Cortex of kidney (tissue), 1 donor: Measurements from ENCODE around the gene CPB2.

Source experiments
- DNase-seq: peaks from one replicate; lab custom pipeline; 2025; lab: John Stamatoyannopoulos, UW

CPB2 gene

GRCh38 chr13:46050771-46051170, 54.1 kb downstream of the CPB2 start:
- DNase-seq, result no peak

- DNase-seq, result no peak
These were observed 59.4 kb downstream of the CPB2 start for GRCh38 chr13:46045424-46045823.

DNA sequence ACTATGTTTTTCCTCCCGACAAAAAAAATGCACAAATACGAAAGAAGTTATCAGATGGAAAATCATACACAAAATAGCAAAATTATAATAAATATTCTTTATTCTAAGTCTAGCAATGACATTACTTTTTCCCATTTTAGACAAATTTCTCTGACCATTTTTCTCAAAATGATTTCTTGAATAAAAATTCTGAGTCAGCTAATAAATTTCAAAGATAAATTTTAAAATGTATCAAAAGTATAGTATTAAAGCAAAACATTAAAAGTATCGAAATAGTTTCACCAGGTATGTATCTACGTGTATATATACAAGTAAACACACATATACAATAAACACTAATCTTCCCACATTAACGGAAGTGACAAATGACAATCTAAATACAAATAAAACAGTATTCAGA, 61.2 kb downstream of the CPB2 start:
- DNase-seq, result no peak

DNA sequence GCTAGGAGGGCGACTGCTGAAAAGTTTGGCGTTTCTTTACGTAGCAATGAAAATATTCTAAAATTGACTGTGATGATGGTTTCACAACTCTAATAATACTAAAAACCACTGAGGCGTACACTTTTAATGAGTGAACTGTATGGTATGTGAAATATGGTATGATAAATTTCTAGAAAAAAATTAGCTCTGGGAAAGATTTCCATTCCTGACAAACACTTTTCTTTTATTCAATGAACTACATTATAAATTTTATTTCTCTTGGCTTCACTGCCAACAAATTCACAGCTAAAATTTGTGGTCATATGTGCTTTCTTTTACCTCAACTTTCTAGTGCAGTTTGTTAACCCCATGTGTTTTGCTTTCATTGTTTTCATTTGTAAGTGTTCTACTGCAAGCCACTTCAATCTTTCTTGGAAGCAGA, 63.4 kb downstream of the CPB2 start:
- no peak for DNase-seq

GRCh38 chr13:46040763-46041162, 64.1 kb downstream of the CPB2 start:
- no peak for DNase-seq

- no peak for DNase-seq
These were observed 65.2 kb downstream of the CPB2 start for GRCh38 chr13:46039411-46040182.

- DNase-seq, result no peak
These were observed 66.5 kb downstream of the CPB2 start for GRCh38 chr13:46038296-46038695.

- no peak for DNase-seq
These were observed 69.8 kb downstream of the CPB2 start for GRCh38 chr13:46035066-46035465.

- no peak for DNase-seq
These were observed 72.5 kb downstream of the CPB2 start for GRCh38 chr13:46032341-46032740.

GRCh38 chr13:46031581-46032263, 73.1 kb downstream of the CPB2 start:
- no peak for DNase-seq

DNA sequence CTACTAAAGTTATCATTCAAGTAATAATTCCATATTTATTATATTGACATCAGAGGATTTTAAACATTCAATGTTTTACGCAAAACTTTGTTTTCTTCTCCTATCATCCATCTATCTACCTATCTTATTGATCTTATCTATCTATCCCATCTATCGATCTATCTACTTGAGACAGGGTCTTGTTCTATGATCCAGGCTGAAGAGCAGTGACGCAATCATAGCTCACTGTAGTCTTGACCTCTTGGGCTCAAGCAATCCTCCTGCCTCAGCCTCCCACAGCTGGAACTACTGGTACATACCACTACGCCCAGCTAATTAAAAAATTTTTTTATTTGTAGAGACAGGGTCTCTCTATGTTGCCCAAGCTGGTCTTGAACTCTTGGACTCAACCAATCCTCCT, 79.7 kb downstream of the CPB2 start:
- DNase-seq, result no peak

- no peak for DNase-seq
These were observed 82.4 kb downstream of the CPB2 start for GRCh38 chr13:46022481-46022880.

DNA sequence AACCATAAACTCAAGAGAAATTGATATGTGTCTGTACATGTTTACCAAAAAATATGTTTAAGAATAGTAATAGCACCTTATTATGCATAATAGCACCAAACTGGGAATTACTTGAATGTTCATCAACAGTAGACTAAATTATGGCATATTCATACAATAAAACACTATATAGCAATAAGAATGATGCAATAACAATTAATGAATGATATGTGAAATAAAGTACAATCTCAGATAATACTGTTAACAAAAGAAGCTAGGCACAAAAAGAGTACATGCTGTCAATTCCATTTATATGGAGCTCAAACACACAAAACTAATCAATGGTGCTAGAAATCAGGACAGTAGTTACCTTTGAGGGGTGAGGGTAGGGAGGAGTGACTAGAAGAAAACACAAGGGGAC, 88.6 kb downstream of the CPB2 start:
- DNase-seq, result no peak

- no peak for DNase-seq
These were observed 89.5 kb downstream of the CPB2 start for GRCh38 chr13:46015366-46015765.

- no peak for DNase-seq
These were observed 92.4 kb downstream of the CPB2 start for GRCh38 chr13:46012404-46012803.

DNA sequence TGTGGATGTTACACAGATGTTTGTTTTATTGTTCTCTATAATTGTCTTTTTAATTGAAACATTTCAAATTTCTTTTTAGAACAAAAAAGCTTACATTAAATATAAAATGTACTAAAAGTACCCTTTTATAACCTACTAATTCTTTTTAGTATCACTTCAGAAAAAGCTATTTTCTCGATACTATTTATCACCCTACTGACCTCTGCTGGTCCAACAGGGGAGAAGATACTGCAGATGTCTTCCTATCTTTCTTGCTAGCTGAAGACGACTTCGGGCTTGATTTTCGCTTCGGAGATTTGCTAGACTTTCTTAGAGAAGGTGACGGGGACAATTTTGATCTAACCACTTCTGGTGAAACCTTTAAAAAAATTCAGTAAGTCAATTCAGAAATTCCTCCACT, 94.7 kb downstream of the CPB2 start:
- DNase-seq, result no peak

- no peak for DNase-seq
These were observed 96.2 kb downstream of the CPB2 start for GRCh38 chr13:46008631-46009030.

DNA sequence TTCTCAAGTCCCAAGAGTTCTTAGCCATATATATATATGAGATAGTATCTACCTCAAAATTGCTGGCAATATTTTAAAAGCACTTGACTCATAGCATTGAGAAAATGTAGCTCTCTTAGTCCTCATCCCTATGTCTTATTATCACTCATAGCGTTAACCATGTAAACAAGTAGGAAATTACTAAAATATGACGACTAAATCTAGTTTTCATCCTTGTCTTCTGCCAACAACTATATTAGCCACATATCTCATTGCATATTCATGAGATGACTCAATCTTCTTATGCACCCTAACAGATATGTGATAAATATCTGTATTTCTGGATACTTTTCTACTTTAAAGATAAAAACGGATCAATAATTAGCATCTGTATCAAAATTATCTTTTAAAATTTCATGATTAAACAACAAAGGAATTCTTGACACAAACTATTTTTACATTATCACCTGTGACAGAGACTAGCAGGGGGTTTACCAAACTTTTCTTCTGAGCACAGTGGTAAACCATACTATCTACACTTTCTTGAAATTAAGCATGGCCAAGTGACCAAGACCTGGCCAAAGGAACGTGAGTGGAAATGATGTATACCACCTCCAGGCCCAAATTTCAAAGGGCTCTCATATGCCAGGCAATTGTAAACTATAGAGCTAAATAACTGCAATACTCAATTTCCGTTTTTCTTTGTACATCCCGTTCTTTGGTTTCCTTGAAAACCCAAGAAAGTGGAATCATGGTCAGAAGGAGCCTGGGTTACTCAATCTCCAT, 98.0 kb downstream of the CPB2 start:
- no peak for DNase-seq

DNA sequence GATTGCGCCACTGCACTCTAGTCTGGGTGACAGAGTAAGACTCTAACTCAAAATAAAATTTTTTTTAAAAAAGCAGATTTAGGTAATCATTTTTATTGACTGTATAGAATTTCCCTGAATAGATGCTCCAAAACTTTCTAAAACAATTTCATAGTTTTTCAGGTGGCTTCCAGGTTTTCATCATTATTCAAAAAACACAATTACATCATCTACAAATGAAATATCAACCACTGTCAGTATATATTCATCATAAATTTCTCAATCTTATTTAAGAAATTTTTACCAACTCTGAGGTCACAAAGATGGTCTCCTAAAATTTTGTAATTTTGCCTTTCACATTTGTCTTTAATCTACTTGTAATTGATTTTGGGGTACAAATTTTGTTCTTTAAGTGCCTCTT, 100.3 kb downstream of the CPB2 start:
- no peak for DNase-seq
